Thyroid gland (tissue), 4 donors: ENCODE data around the gene TBC1D5. TPM values are rescaled to one million over a fixed set of nuclear protein-coding genes. Genes with fewer than 3 reads are reported as not detected.
A peak's percentile ranks its signal among the peaks of the same experiment; 100 is the strongest.

Source experiments
- DNase-seq, 2 donors: peaks; one replicate each; pipeline ENCODE4 v3.0.0-alpha.2; 2019
- H3K27ac ChIP-seq, 3 donors: fragments of 200-600 bp; sonication (generic); 1 replicate in 2 of 3; 2 replicates in 1 of 3; pipeline ENCODE4 v1.5.1; 2016 to 2019; ENCODE audit warnings: mild to moderate bottlenecking in 1 of 3, moderate library complexity in 1 of 3
- H3K27me3 ChIP-seq: fragments of 200-600 bp; sonication (generic); one replicate; pipeline ENCODE4 v1.5.1; 2019
- H3K36me3 ChIP-seq, 2 donors: fragments of 200-600 bp; sonication (generic); one replicate each; pipeline ENCODE4 v1.5.1; 2016 to 2019
- H3K4me1 ChIP-seq, 2 donors: fragments of 200-600 bp; sonication (generic); one replicate each; pipeline ENCODE4 v1.5.1; 2017 to 2019
- H3K4me3 ChIP-seq, 3 donors: fragments of 200-600 bp; sonication (generic); replicated peaks in 1 of 3; 1 replicate in 2 of 3; 2 replicates in 1 of 3; pipeline ENCODE4 v1.5.1; 2016; ENCODE audit warnings: mild to moderate bottlenecking in 1 of 3
- H3K9me3 ChIP-seq: fragments of 200-600 bp; sonication (generic); one replicate; pipeline ENCODE4 v1.5.1; 2017
- POLR2A ChIP-seq, 2 donors: fragments of 450-650 bp; IDR thresholded peaks; one replicate each; pipeline ENCODE4 v1.6.1; 2017; ENCODE audit warnings: antibody characterized with exemption in 2 of 2, mild to moderate bottlenecking in 2 of 2, moderate library complexity in 1 of 2
- WGBS, 2 donors: methylation state at CpG; one replicate each; pipeline ENCODE4 v1.1.5; 2017; 5-methylcytosine and 5-hydroxymethylcytosine counted together
- intact Hi-C: fragments of 100-400 bp; cut with DNase I; formaldehyde crosslinking; loops from one replicate; pipeline ENCODE4 v1.15.1; 2023
- total RNA-seq, 4 donors: library from RNA; depleted of rRNA; stranded (reverse); fragments of >200 nt; gene quantifications; one replicate each; pipeline ENCODE4 v1.2.3, GENCODE V29; 2016
- TF ChIP-seq, protein P1 (sequence below), 6 experiments: fragments of 200-600 bp in 3 of 6; fragments of 450-650 bp in 3 of 6; sonication (generic) in 3 of 6; IDR thresholded peaks; one replicate each; pipeline ENCODE4 v1.5.1; 2016 to 2019; ENCODE audit warnings: antibody characterized with exemption in 6 of 6, mild to moderate bottlenecking in 2 of 6, inconsistent platforms in 1 of 6, moderate library complexity in 1 of 6

The TBC1D5 gene
- total RNA-seq, 4 donors from 2014 or later, result 115 to 141 (median 133) TPM

DNA sequence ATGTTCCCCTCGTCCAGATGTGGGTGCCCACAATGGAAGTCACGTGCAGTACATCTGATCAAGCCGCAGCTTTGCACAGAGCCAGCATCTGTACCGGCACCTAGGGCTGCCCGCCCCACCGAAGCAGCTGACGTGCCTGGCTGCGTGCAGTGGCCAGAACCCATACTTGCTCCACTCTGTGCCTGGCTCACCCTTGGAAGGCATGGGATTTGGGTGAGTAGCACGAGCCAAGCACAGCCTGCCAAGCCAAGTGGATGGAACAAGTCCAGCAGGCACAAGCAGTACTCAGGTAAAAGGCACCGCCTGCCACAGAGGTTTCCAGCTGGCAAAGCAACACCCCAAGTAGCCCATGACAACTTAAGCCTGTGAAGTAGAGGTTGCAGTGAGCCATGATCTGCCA lies 261.3 kb downstream of the TBC1D5 start:
- Histone ChIP-seq H3K36me3 (no peaks in the 10 kb centered on the region), H3K27ac (no peak overlapping the region), H3K4me3 (no peak overlapping the region), H3K4me1 (no peaks in the 10 kb centered on the region), H3K27me3 (no peaks in the 10 kb centered on the region), H3K9me3 (no peaks in the 10 kb centered on the region)
- WGBS, 2 donors, result 66 to 84% methylated on average over 7 to 10 of the region's 10 CpGs
- intact Hi-C loops, result no loop called here
- no peak for TF ChIP-seq POLR2A (IDR thresholded peaks at IDR 0.05)
- TF ChIP-seq, protein P1, sequence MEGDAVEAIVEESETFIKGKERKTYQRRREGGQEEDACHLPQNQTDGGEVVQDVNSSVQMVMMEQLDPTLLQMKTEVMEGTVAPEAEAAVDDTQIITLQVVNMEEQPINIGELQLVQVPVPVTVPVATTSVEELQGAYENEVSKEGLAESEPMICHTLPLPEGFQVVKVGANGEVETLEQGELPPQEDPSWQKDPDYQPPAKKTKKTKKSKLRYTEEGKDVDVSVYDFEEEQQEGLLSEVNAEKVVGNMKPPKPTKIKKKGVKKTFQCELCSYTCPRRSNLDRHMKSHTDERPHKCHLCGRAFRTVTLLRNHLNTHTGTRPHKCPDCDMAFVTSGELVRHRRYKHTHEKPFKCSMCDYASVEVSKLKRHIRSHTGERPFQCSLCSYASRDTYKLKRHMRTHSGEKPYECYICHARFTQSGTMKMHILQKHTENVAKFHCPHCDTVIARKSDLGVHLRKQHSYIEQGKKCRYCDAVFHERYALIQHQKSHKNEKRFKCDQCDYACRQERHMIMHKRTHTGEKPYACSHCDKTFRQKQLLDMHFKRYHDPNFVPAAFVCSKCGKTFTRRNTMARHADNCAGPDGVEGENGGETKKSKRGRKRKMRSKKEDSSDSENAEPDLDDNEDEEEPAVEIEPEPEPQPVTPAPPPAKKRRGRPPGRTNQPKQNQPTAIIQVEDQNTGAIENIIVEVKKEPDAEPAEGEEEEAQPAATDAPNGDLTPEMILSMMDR (IDR thresholded peaks at IDR 0.05), result no peak
- peak; percentile 88 to 94 for DNase-seq

DNA sequence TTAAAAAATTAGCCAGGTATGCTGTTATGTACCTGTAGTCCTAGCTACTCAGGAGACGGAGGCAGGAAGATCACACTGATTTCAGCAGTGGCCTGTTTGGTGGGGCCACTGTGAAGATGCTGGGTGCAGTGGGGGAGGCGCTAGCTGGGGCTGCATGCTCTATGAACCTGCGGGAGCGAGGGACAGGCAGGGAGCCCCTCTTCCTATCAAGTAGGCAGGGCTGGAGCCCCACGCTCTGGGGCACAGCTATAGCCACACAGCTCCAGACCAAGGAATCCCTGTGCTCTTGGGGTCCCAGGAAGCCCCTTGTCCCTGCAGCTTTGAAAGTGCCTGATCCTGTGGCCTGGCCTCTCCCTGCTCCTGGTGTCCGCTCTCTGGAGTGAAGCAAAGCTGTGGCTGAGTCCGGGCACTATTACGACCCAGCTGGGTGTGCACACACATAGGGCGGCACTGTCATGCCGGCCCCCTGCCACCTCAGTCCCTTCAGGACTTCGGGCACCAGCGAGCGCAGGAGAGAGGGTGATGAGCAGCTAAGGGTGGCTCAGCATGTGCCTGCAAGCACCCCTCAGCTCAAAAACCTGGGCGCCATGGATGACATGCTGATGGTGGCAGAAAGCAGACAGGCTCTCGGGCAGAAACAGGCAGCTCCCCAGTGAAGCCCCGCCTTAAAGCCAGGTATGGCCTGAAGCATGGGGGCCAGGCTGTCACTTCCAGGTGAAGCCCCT lies 262.6 kb downstream of the TBC1D5 start:
- no peak for TF ChIP-seq POLR2A (IDR thresholded peaks at IDR 0.05)
- TF ChIP-seq, protein P1 (IDR thresholded peaks at IDR 0.05), result no peak
- intact Hi-C loops, result no loop called here
- no peak for DNase-seq
- Histone ChIP-seq H3K27me3 (no peaks in the 10 kb centered on the region), H3K9me3 (no peaks in the 10 kb centered on the region), H3K4me3 (no peak overlapping the region), H3K36me3 (no peaks in the 10 kb centered on the region), H3K4me1 (no peaks in the 10 kb centered on the region), H3K27ac (no peak overlapping the region)
- 96 to 99% methylated on average over 6 to 8 of the region's 16 CpGs for WGBS, 2 donors

DNA sequence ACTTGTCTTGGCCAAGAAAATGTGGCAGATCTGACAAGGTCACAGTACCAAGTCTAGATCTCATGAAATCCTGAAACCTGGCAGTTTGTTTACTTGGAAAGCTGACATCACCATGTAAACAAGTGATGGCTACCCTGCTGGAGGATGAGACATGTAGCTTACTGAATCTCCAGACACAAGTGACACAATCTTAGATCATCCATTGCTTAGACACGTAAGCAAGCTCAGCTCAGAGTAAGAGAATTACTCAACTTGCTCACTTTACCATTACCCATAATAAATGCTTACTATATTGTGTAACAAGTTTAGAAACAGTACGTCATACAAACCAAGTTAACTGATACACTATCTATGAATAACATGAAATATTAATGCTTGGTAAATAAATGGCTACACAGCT lies 263.8 kb downstream of the TBC1D5 start:
- H3K4me3 ChIP-seq, result no peak overlapping the region
- H3K4me1 ChIP-seq, result no peaks in the 10 kb centered on the region
- TF ChIP-seq, protein P1 (IDR thresholded peaks at IDR 0.05), result no peak
- TF ChIP-seq POLR2A (IDR thresholded peaks at IDR 0.05), result no peak
- intact Hi-C loops, result no loop called here
- WGBS, 2 donors, result 93 to 96% methylated on average over 2 of the region's 2 CpGs
- H3K27ac ChIP-seq, result no peak overlapping the region
- no peaks in the 10 kb centered on the region for H3K27me3 ChIP-seq
- H3K36me3 ChIP-seq, result no peaks in the 10 kb centered on the region
- H3K9me3 ChIP-seq, result no peaks in the 10 kb centered on the region
- DNase-seq, result no peak

DNA sequence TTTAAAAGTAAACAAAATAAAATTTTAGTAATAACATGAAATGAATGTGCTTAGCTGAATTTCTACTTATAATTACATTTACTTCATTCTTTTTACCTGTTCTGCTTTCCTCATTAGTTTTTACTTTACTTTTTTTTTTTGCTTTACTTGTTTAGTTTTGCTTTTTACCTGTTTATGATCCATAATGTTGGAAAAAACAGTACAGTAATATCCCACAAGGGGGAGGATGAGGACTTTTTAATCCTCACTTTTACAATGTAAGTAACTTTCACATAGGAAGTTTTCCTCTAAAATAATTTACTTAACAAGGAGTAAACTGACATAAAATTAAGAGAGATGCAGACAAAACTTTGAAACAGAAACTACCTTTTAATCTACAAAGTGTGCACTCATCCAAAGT lies 268.7 kb downstream of the TBC1D5 start:
- no peak for TF ChIP-seq POLR2A (IDR thresholded peaks at IDR 0.05)
- TF ChIP-seq, protein P1 (IDR thresholded peaks at IDR 0.05), result no peak
- Histone ChIP-seq H3K36me3 (no peaks in the 10 kb centered on the region), H3K9me3 (no peaks in the 10 kb centered on the region), H3K4me3 (no peak overlapping the region), H3K27ac (no peak overlapping the region), H3K27me3 (no peaks in the 10 kb centered on the region), H3K4me1 (no peaks in the 10 kb centered on the region)
- intact Hi-C loops, result no loop called here
- no peak for DNase-seq

DNA sequence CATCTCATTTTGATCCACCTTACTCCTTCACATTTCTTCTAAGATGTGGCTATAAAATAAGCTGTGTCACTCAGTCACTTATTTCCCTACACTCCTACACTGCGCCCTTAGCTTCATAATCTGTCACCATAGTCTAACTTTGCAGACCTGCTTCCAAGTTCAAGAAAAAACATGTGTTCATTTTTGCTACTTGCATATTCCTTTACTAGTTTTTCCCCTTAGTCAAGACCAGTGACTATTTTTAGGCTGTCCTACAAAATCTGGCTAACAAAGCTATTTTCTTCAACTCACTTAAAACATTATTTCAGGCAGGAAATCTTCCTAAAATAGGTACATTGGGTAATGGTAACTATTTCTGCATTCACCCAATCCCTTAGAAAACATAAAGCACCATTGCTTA lies 272.5 kb downstream of the TBC1D5 start:
- Histone ChIP-seq H3K4me3 (no peak overlapping the region), H3K4me1 (no peaks in the 10 kb centered on the region), H3K27ac (no peak overlapping the region), H3K36me3 (no peaks in the 10 kb centered on the region), H3K27me3 (no peaks in the 10 kb centered on the region), H3K9me3 (no peaks in the 10 kb centered on the region)
- TF ChIP-seq POLR2A (IDR thresholded peaks at IDR 0.05), result no peak
- TF ChIP-seq, protein P1 (IDR thresholded peaks at IDR 0.05), result no peak
- no peak for DNase-seq
- intact Hi-C loops, result no loop called here
- WGBS, 2 donors, result 95 to 96% methylated on average over 1 of the region's 1 CpG
